Activated naive CD8-positive, alpha-beta T cell treated with anti-CD3 and anti-CD28 coated beads, Interleukin-2, amount 50 U/mL, for 24 hours (primary cell): ENCODE results near the gene CDH22.
A peak's percentile ranks its signal among the peaks of the same experiment; 100 is the strongest.

Experiments
- ATAC-seq: fragments of 150-1000 bp; cut with Tn5 transposase; one replicate; pipeline ENCODE4 v1.10.0; 2021
- DNase-seq: peaks from one replicate; pipeline ENCODE4 v3.0.0; 2021
- H3K27ac Mint-ChIP-seq: one replicate; pipeline ENCODE4 v1.8.0; 2021; ENCODE audit warnings: mild to moderate bottlenecking, mixed read lengths
- H3K27me3 Mint-ChIP-seq: one replicate; pipeline ENCODE4 v1.8.0; 2021; ENCODE audit warnings: mixed read lengths
- H3K36me3 Mint-ChIP-seq: one replicate; pipeline ENCODE4 v1.8.0; 2021; ENCODE audit warnings: low read depth, mixed read lengths
- H3K4me1 Mint-ChIP-seq: one replicate; pipeline ENCODE4 v1.8.0; 2021; ENCODE audit warnings: mixed read lengths
- H3K4me3 Mint-ChIP-seq: one replicate; pipeline ENCODE4 v1.8.0; 2021; ENCODE audit warnings: mild to moderate bottlenecking, moderate library complexity, mixed read lengths
- H3K9me3 Mint-ChIP-seq: one replicate; pipeline ENCODE4 v1.8.0; 2021; ENCODE audit warnings: mixed read lengths

Gene CDH22

DNA sequence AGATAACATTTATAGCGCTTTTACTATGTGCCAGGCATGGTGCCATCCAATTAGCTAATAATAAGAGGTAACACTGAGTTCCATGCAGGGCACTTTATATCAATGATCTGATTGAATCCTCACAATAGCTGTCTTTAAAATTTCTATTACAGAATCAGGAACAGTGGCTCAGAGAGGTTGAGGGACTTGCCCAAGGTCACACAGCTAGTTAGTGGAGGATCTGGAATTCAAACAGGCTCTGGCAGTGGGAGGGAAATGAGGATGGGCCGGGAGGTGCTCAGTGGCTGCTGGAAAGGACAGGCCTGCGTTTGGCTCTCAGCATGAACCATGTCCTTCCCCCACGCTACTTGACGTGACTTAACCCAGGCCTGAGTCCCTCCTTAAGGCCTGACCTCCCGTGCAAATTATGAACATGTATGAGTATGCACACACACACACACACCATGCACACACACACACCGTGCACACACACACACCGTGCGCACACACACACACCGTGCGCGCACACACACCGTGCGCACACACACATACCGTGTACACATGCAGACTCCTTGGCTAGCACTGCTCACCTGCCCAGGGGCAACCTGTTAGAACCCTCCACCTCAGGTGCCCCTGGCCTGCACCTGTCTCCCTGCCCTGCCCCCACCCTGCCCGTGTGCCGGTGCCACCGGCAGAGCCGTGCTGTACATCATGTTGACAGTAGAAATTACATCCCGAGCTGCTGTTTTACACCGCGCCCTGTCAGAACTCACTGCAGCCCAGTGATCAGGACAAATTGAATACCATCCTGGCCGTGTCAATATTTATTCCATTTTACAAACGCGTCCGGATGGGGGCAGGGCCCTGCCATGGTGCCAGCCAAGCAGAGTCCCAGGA is 43.7 kb downstream of the CDH22 start:
- no peaks in the 10 kb centered on the region for H3K9me3 Mint-ChIP-seq
- H3K4me1 Mint-ChIP-seq: no peaks in the 10 kb centered on the region
- peaks cover 33% of the 10 kb centered on the region for H3K27me3 Mint-ChIP-seq
- DNase-seq: no peak
- H3K27ac Mint-ChIP-seq: no peak overlapping the region
- no peak for ATAC-seq
- H3K36me3 Mint-ChIP-seq: no peaks in the 10 kb centered on the region
- no peak overlapping the region for H3K4me3 Mint-ChIP-seq

GRCh38 chr20:46261456-46262253 is 46.6 kb downstream of the CDH22 start:
- peaks cover 26% of the 10 kb centered on the region for H3K27me3 Mint-ChIP-seq
- no peaks in the 10 kb centered on the region for H3K9me3 Mint-ChIP-seq
- no peak overlapping the region for H3K27ac Mint-ChIP-seq
- no peak for DNase-seq
- H3K4me3 Mint-ChIP-seq: no peak overlapping the region
- no peaks in the 10 kb centered on the region for H3K36me3 Mint-ChIP-seq
- no peaks in the 10 kb centered on the region for H3K4me1 Mint-ChIP-seq
- no peak for ATAC-seq

DNA sequence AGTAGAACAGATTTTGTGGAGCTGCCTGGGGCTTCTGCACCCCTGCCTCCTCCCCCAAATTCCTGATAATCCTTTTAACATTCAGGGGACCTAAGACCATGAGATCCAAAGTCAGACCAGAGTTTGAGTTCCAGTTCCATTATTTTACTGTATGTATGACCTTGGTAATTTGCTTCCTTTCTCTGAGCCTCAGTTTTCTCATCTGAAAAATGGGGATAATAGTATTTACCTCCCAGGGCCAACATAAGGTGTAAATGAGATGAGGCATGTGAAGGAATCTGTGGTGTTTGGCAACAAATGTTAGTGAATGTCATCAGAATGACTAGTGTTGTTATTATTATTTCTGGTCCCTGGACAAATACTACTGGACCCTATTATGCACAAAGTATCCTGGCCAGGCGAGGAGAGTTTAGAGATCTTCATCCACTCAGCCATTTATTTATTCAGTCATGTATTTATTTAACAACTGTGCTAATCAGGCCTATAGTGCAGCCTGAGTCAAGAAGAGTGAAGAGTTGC is 47.3 kb downstream of the CDH22 start:
- H3K9me3 Mint-ChIP-seq: no peaks in the 10 kb centered on the region
- H3K27ac Mint-ChIP-seq: no peak overlapping the region
- H3K36me3 Mint-ChIP-seq: no peaks in the 10 kb centered on the region
- no peak for DNase-seq
- ATAC-seq: no peak
- no peaks in the 10 kb centered on the region for H3K4me1 Mint-ChIP-seq
- peaks cover 23% of the 10 kb centered on the region for H3K27me3 Mint-ChIP-seq
- no peak overlapping the region for H3K4me3 Mint-ChIP-seq

DNA sequence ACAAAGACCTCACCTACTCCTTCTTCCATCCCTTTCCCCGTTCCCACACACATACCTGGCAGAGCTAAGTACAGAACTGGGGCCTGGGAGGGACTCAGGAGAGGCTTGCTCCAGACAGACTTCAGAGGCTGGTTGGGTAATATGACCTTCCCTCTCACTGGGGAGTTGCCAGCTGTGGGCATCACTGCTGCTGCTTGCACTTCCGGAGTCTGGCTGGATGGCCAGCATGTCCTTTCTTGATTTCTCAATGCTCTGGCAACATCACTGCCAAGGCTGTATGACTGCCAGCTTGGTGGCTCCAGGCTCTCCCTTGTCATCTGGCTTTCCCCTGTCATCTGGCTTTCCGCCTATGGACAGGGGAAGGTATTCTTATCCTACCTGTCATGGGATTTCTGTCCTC is 47.8 kb downstream of the CDH22 start:
- H3K36me3 Mint-ChIP-seq: no peaks in the 10 kb centered on the region
- H3K4me3 Mint-ChIP-seq: no peak overlapping the region
- H3K27me3 Mint-ChIP-seq: peaks cover 19% of the 10 kb centered on the region
- ATAC-seq: no peak
- no peak overlapping the region for H3K27ac Mint-ChIP-seq
- no peaks in the 10 kb centered on the region for H3K9me3 Mint-ChIP-seq
- DNase-seq: no peak
- H3K4me1 Mint-ChIP-seq: no peaks in the 10 kb centered on the region

DNA sequence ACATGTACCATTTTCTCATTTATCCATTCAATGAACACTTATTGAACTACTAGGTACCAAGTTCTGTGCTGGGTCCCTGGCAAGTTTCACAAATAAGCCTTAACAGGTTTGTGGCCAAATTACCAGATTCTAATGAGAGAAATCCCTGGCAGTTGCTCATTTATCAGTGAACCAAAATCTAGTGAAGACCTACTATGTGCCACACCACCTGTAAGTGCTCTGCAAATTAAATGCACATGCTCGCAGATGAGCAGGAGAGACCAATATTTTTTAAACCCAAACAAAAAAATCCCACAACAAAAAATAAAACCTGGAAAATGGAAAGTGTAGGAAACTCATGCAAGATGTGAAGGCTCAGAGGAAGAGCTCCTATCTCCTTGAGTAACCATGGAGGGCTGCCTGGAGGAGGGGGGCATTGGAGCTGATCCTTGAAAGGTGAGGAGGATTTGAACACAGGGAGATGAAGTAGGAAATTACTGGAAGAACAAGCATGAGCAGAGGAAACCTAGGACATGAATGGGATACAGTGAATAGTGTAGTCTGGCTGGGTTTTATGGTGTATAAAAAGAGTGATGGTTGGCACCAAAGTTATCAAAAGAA is 48.9 kb downstream of the CDH22 start:
- no peak for ATAC-seq
- no peak overlapping the region for H3K27ac Mint-ChIP-seq

GRCh38 chr20:46257887-46258286 is 50.4 kb downstream of the CDH22 start:
- Mint-ChIP-seq H3K27ac (no peak overlapping the region), H3K4me1 (no peaks in the 10 kb centered on the region), H3K36me3 (no peaks in the 10 kb centered on the region), H3K4me3 (no peak overlapping the region), H3K27me3 (peaks cover 25% of the 10 kb centered on the region), H3K9me3 (no peaks in the 10 kb centered on the region)
- DNase-seq: no peak
- no peak for ATAC-seq

More for the DNA sequence above, 48.9 kb downstream of the CDH22 start:
- Mint-ChIP-seq H3K27me3 (peaks cover 21% of the 10 kb centered on the region), H3K9me3 (no peaks in the 10 kb centered on the region), H3K4me3 (no peak overlapping the region), H3K4me1 (no peaks in the 10 kb centered on the region), H3K36me3 (no peaks in the 10 kb centered on the region)
- DNase-seq: no peak

DNA sequence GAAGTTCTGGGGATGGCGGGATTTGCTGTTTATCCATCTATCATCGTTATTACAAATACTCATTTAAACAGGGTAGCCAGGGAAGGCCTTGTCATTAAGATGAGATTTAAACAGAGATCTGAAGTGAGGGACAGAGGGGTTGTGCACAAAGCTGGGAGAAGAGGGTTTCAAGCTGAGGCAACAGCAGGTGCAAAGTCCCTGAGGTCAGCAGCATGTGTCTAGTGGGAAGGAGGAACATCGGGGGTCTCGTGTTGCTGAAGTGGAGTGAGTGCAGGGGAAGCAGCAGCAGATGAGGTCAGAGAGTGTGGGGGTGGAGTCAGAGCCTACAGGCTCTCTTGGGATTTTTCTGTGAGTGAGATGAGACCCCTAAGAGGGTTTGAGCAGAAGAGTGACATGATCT is 52.0 kb downstream of the CDH22 start:
- ATAC-seq (no peak), DNase-seq (no peak)
- Mint-ChIP-seq H3K9me3 (no peaks in the 10 kb centered on the region), H3K27ac (no peak overlapping the region), H3K4me1 (no peaks in the 10 kb centered on the region), H3K4me3 (no peak overlapping the region), H3K27me3 (peaks cover 38% of the 10 kb centered on the region), H3K36me3 (no peaks in the 10 kb centered on the region)

- no peak for ATAC-seq
- H3K36me3 Mint-ChIP-seq: no peaks in the 10 kb centered on the region
- no peak overlapping the region for H3K27ac Mint-ChIP-seq
- no peaks in the 10 kb centered on the region for H3K9me3 Mint-ChIP-seq
- H3K27me3 Mint-ChIP-seq: peaks cover 34% of the 10 kb centered on the region
- no peak for DNase-seq
- no peak overlapping the region for H3K4me3 Mint-ChIP-seq
- H3K4me1 Mint-ChIP-seq: no peaks in the 10 kb centered on the region
Observed at GRCh38 chr20:46255440-46256104, 52.7 kb downstream of the CDH22 start.

DNA sequence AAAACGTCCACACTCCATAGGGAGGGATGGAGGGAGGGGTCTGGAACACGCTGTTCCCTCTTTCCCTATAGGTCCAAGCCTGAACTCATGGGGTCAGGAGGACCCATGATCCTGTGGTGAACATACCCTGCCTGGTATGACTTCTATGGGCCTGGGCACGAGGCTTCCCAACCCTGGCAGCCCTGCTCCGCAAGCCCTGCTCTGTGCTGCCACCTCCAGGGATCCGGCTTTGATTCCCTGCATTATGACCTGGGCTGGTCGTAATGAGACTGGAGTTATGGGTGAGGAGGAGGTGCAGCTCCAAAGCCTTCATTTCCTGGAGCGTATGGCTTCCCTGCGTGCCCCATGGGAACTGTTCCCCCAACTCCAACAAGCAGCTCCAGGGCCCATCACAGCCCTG is 54.9 kb downstream of the CDH22 start:
- Mint-ChIP-seq H3K27ac (no peak overlapping the region), H3K9me3 (no peaks in the 10 kb centered on the region), H3K36me3 (no peaks in the 10 kb centered on the region), H3K27me3 (peaks cover 49% of the 10 kb centered on the region), H3K4me1 (no peaks in the 10 kb centered on the region), H3K4me3 (no peak overlapping the region)
- no peak for ATAC-seq
- no peak for DNase-seq

DNA sequence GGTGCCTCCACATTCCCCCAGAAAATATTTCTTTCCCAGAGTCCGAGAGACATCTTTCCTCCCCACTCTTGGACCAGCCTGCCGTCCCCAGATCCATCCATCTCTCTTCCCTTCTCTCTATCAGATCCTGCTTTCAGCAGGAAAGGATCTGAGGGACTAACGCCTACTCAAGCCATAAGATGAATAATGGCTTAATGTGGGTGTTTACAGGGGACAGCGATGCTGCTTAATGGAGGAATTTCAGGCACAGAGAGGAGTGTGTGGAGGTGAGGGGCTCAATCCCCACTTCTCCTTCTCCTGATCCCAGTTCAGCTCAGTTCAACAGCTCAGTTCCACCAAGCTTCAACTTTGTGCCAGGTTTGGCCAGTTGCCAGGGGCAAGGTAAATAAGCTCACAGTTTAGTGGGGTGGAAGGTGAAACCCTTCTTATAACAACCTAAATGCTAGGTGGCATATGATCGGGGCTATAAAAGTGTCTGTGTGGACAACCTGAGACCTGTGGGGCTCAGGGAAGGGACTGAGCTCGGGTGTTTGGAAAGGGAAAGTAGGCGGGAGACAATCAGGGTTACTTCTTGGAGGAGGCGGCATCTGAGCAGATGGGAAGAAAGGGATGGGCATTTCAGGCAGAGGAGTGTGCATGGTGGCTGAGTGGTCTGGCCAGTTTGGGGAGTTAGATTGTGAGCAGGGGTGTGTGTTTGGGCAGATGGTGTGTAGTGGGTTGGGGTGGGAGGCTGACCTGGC is 55.8 kb downstream of the CDH22 start:
- Mint-ChIP-seq H3K27me3 (peaks cover 56% of the 10 kb centered on the region), H3K9me3 (no peaks in the 10 kb centered on the region), H3K4me1 (no peaks in the 10 kb centered on the region), H3K36me3 (no peaks in the 10 kb centered on the region), H3K4me3 (no peak overlapping the region), H3K27ac (no peak overlapping the region)
- ATAC-seq (no peak), DNase-seq (no peak)

DNA sequence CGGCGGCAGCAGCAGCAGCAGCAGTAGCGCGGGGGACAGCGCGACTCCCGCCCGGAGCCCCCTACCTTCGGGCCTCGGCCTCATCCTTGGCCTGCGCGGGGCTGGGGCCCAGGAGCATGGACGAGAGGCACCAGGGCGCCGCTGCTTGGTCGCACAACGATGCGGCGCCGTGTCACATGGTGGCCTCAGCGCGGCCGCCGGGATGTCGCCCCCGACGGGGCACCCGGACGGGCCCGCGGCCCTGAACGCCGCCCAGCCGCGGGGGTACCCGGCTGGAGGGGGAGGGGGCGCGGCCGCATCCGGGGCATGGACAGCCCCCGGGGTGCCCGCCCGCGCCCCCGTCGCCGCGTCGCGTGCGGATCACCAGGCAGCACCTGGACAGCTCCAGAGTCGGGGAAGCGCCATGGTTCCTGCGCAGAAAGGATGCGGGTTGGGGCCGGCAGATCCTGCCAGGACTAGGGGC is 57.1 kb downstream of the CDH22 start:
- ATAC-seq (no peak), DNase-seq (no peak)
- H3K4me1 Mint-ChIP-seq: peaks cover 2% of the 10 kb centered on the region
- H3K27me3 Mint-ChIP-seq: peaks cover 68% of the 10 kb centered on the region
- H3K9me3 Mint-ChIP-seq: no peaks in the 10 kb centered on the region
- H3K27ac Mint-ChIP-seq: no peak overlapping the region
- no peaks in the 10 kb centered on the region for H3K36me3 Mint-ChIP-seq
- no peak overlapping the region for H3K4me3 Mint-ChIP-seq

- Mint-ChIP-seq H3K36me3 (no peaks in the 10 kb centered on the region), H3K27me3 (peaks cover 73% of the 10 kb centered on the region), H3K4me3 (no peak overlapping the region), H3K27ac (no peak overlapping the region), H3K4me1 (peaks cover 2% of the 10 kb centered on the region), H3K9me3 (no peaks in the 10 kb centered on the region)
- DNase-seq (no peak), ATAC-seq (no peak)
Observed at GRCh38 chr20:46250772-46251171, 57.5 kb downstream of the CDH22 start.

DNA sequence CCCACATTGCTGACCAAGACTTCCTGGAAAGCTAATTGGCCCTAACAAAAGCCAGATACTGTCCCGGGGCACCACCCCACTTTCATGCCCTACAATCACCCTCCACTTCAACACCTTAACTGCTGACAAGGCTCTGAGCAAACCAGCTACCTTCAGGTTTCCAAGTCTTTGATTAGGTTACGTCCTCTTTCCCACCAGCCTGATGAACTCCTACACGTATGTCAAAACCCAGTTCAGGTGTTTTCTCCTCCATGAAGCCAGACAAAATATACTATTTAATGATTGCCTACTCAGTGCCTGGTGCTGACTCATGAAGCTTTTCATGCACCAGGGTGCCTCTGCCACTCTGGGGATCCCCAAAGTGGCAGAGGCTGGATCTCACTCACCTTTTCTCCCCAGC is 58.6 kb downstream of the CDH22 start:
- no peak for DNase-seq
- H3K9me3 Mint-ChIP-seq: no peaks in the 10 kb centered on the region
- peaks cover 2% of the 10 kb centered on the region for H3K4me1 Mint-ChIP-seq
- H3K36me3 Mint-ChIP-seq: no peaks in the 10 kb centered on the region
- H3K27ac Mint-ChIP-seq: no peak overlapping the region
- H3K27me3 Mint-ChIP-seq: peaks cover 81% of the 10 kb centered on the region
- ATAC-seq: no peak
- H3K4me3 Mint-ChIP-seq: no peak overlapping the region

DNA sequence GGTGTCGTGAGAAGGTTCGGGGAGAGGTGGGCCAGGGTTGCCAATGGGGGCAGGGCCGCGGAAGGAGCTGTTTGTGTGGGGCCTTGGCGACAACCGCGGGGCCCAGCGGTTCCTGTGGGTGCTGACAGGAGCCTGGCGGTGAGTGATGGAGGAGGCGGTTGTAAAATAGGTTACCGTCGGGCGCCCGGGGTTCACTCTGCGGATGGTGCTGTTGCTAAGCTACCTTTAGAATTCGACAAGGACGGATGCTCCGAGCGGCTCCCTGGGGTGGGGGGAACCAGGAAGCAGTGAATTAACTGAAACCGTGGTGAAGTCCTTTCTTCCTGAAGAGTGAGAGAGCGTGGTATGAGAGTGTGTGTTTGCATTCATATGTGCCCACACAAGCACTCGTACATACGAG is 61.7 kb downstream of the CDH22 start:
- peaks cover 2% of the 10 kb centered on the region for H3K4me1 Mint-ChIP-seq
- H3K4me3 Mint-ChIP-seq: no peak overlapping the region
- H3K36me3 Mint-ChIP-seq: no peaks in the 10 kb centered on the region
- H3K9me3 Mint-ChIP-seq: no peaks in the 10 kb centered on the region
- DNase-seq: peak; percentile 4
- H3K27me3 Mint-ChIP-seq: peaks cover 59% of the 10 kb centered on the region
- H3K27ac Mint-ChIP-seq: no peak overlapping the region
- ATAC-seq: no peak
